Fibroblast of skin of left quadriceps (primary cell): ENCODE measurements around the gene PHRF1.

Experiments
- DNase-seq, 2 experiments: peaks; one replicate each; pipeline ENCODE4 v3.0.0-alpha.2; 2013; ENCODE audit warnings: low read depth in 2 of 2

The PHRF1 gene

DNA sequence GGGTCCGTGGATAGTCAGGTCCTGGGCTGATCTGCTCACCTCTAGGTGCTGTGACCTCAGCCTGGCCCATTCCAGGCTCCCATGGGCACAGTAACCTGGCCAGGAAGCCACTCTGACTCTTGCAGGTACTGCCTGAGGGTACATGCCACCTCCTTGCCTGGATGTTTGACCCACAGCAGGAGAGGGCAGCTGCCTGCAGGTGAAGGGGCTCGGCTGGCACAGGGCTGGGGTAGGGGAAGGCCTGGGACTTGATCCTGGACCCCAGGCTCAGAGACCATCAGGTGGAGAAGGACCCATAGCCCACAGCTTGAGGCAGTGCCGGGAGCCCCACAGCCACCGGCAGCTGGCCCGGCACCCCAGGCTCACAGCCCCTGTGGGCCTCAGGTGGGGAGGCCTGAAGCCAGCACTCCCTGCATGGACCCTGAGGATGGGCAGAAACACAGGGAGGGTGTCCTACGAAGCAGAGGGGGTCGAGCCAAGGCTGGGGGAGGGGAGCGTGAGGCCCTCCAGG lies 36.2 kb upstream of the PHRF1 start:
- no peak for DNase-seq

DNA sequence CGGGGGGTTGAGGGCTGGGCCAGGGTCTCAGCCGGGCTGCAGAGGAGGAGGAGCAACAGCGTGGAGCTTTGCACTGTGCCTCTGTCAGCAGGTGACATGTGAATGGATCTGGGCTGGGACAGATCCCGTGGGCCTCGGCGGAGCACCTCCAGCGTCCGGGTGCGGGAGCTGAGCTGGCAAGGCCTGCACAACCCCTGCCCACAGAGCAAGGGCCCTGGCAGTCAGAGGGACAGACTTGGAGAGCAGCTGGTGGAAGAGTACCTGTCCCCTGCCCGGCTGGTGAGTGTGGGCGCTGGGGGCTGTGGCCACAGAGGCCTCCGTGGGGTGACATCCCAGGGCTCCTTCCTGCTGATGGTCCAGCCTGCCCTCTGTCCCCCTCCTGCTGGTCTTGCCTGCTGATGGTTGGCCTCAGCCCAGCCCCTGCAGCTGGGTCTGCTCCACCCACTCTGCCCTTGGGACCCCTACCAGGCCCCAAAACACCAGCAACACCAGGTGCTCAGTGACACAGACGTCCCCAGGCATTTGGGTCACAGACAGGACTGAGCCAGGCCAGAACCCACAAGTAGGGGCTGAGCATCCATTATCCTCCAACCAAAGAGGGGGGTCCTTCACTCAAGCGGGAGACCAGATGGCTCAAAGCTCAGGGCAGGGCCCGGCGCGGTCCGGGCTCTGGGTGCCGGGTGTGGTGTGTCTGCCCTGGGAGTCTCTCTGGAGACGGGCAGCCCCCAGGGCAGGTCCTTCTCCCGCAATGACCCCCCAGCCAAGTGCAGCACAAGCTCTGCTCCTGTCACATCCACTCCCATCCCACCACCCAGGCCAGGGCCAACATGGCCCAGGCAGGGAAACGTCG lies 35.5 kb upstream of the PHRF1 start:
- DNase-seq, result no peak

DNA sequence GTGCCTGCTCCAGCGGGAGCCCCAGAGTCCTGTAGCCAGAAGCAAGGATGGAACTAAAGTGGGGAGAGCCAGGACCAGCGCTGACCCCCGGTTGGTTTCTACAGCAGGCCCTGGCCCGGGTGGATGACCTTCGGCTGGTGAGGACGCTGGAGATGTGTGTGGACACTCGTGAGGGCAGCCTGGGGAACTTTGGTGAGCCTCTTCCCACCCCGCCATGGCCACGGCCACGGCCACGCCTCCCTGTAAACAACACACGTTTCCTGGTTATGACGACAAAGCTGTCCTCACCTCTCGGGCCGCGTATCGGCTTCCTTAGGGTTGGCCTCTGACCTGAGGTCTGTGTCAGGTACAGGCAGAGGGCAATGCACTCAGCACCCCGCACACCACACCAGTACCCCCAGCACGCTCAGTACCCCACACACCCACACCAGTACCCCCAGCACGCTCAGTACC lies 34.8 kb upstream of the PHRF1 start:
- DNase-seq, result no peak

DNA sequence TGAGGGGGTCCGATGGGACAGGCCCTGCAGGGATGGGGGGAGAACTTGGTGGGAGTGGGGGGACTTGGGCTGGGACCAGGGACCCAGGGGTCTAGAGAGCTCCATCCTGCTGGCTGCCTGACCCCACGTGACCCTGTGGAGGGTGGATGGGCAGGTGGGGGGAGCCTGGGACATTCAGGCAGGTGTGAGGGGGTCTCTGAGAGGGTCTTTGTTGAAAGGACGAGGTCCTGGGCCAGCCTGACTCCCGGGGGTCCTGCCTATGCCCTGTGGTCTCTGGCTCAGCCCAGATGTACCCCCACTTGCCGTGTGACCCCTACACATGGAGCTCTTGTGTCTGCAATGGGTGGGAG lies 31.5 kb upstream of the PHRF1 start:
- DNase-seq, result no peak

DNA sequence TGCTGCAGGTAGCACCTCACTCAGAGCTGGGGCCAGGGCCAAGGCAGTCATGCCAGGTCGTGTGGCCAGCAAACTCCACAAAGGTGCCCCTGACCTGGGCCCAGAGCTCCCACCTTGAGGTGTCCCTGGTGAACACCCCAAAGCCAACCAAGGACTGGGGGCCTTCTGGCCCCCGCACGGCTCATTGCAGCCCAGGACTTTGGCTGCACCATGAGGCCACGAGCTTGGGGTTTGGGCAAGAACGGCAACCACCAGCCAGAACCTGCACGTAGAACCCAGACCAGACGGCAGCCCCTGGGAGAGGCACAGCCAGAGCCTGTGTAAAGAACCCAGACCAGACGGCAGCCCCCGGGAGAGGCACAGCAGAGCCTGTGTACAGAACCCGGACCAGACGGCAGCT lies 31.1 kb upstream of the PHRF1 start:
- no peak for DNase-seq

DNA sequence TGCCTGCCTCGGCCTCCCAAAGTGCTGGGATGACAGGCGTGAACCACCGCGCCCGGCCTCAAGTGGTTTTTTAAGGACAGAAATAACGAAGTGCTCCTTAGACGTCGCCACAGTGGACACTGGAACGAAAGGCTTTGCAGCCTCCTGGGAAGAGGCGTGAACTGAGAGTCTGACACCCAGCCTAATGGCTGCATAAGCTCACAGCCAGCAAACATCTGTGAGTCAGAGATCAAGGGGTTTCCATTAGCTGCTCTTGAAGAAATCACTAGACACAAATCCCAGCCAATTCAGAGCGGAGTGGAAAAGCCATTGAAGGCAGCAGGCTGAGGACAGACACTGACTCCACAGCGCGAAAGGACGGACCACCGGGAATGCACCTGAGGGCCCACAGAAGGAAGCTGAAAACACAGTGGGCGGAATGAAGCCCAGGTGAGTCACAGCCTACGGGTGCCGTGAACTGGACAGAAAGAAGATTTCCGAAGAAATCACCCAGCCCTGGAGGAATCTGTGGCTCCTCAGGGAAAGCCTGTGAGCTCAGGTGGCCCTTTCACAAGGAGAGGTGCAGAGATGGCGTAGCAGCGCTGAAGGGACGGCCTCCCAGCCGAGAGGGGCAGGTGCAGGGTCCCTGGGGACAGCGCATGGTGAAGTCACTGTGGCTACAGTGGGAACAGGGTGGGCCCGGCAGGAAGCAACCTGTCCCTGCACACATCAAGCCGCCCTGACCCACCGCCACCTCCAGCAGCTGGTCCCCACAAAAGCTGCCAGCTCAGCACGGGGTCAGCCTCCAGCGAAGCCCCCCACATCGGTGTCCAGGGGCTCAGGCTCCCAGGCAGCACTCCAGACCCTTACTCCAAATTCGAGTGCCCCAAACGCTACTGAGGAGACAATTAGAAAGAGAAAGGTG lies 27.3 kb upstream of the PHRF1 start:
- DNase-seq, result no peak

DNA sequence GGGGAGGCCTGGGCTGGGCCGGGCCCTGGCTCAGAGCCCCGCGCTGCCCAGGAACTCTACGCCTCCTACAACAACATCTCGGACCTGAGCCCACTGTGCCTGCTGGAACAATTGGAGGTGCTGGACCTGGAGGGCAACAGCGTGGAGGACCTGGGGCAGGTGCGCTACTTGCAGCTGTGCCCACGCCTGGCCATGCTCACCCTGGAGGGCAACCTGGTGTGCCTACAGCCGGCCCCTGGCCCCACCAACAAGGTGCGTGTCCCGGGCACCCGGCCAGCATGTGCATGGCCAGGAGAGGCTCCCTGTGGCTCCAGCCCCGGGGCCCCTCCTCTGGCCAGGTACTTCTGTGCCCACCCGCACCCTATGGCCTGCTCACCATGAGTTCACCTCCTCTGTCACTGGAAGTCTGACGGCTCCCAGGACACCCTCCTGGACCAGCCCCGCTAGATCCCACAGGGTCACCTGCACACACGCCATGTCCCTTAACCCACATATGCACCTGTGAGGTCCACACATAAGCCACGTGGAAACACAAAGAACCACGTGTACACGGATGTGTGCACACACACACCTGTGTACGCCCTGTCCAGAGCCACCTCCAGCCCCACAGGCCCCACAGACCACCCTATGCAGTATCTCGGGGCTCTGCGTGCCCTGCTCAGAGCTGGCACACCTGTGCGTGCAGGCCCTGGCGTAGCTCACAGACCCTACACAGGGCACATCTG lies 26.1 kb upstream of the PHRF1 start:
- DNase-seq, result no peak

DNA sequence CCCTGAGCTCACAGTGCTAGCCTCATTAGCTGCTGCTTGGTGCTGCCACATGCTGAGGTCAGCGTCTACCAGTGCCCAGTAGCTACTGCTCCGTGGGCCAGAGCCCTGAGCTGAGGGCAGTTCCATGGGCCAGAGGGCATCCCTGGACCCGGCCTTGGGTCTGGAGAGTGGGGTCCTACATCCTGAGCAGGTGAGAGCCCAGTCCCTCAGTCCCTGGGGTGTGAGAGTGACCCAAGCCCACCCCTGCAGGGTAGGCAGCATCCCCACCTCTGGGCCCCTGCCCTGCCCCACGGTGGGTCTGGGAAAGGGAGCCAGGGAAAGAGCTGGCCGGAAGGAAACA lies 25.6 kb upstream of the PHRF1 start:
- no peak for DNase-seq

DNA sequence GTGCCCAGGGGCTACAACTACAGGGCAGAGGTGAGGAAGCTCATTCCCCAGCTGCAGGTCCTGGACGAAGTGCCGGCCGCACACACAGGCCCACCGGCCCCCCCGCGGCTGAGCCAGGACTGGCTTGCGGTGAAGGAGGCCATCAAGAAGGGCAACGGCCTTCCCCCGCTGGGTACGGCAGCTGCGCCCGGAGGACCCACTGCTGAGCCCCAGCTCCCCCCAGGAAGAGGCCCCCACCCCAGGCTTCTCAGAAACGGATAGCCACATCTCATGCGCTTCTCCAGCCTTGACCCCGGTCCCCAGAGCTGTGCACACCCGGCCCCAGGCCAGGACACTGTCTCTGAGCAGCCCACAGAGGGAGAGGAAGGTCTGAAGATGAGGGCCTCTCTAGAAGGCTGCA lies 25.1 kb upstream of the PHRF1 start:
- DNase-seq, result no peak

DNA sequence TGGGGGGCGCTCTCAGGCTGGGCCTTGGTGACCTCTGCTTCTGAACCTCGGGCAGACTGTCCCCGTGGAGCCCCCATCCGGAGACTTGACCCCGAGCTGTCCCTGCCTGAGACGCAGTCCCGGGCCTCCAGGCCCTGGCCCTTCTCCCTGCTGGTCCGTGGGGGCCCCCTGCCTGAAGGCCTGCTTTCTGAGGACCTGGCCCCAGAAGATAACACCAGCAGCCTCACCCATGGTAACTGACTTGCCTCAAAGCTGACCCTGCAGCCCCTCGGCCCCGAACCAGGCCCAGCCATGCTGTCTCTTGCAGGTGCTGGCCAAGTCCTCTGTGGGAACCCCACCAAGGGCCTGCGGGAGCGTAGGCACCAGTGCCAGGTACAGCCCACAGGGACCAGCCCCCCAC lies 24.7 kb upstream of the PHRF1 start:
- DNase-seq, result no peak

DNA sequence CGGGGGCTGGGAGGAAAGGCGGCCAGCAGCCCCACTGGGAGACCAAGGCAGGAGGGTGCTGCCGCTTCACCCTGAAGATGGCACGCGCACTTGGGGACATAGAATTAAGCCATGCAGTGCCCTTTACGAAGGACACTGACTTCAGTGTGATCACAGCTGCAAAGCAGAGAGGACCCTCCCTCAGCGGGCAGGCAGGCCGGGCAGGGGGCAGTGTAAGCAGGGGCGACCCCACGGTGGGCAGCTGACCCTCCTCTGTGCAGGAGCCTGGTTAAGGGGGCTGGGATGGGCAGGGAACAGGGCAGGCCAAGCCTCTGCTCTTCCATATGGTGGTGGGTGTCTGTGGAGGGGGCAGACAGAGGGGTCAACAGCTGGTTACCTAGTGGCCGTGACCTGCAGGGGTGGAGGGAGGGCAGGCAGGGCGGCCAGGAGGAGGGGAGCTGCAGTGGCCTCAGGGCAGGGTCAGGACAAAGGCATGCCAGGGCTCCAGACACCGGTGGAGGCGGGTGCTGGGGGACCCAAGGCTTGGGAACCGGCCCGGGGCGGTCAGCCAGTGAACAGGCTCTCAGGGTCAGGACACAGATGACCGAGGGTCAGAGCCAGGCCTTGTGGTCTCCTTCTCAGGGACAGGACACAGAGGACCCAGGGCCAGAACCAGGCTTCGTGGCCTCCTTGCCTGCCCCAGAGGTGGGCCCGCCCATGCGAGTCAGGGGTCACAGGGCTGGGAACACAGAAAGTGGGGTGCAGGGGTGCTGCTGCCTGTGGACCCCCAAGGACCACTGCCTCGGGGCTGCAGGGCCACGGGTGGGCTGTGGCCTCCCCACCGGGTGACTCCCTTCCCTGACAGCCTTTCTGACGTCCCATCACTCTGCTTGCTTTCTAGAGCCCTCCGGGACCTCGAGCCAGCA lies 22.9 kb upstream of the PHRF1 start:
- no peak for DNase-seq

DNA sequence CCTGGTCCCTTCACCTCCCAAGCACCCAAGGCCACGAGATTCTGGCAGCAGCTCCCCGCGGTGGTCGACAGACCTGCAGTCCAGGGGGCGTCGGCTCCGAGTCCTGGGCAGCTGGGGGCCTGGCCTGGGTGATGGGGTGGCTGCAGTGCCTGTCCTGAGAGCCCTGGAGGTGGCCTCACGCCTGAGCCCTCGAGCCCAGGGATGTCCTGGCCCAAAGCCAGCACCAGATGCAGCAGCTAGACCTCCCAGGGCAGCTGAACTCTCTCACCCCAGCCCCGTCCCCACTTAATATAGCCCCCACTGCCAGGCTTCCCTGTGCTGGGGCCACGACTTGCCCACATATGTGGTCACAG lies 22.3 kb upstream of the PHRF1 start:
- DNase-seq, result no peak

DNA sequence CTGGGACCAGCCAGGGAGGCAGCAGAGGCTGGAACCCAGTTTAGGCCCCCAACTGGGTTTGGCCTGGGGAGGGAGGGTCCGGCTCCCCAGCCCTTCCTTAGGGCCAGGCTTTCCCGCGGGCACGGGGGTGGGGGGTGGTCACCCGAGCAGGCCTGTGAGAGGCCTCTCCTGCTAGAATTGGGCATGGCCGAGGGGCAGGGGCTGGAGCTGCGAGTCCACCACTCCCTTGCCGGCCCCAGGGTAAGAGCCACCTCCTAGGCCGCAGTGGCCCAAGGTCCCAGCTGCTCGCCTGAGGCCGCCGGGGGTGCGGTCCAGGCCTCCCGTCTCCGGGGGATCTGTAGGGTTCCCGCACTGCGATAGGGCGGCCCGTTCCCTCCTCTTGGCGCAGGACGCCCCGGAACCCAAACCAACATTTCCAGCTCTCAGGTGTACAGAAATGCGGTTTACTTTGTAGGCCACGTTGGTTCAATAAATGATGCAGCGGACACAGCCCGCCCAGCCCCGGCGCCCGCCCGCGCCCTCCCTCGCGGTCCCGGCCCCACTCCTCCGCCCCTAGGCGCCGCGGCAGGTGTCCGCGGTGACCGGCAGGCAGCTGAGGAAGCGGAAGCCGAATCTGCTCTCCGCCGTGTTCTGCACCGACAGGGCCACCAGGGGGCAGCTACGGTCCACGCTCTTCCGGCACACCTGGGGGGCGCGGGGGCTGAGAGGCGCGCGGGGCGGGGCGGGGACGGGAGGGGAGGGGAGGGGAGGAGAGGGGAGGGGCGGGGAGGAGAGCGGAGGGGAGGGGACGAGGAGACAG lies 21.6 kb upstream of the PHRF1 start:
- no peak for DNase-seq

DNA sequence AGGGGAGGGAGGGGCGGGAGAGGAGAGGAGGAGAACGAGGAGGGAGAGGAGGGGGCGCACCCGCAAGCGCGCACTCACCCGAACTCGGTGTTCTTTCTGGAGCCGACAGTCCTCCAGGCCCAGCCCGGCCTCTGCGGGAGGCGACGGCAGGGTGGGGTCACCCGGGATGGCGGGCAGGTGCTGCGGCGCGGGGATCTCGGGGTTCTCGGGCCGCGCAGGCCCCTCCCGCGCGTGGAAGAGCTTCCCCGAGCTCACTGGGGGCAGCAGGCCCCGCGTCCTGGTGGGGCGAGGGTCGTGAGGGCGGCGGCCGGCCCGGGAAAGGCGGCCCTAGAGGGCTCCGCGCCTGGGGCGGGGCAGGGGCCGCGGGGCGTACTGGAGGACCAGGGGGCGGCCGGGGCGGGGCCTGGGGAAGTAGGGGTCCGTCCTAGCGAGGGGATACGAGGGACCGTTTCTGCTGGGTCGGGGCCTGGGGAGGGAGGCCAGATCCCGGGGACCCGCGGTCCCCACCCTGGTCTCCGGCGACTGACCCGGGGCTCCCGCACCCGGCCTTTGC lies 21.0 kb upstream of the PHRF1 start:
- DNase-seq, result no peak

DNA sequence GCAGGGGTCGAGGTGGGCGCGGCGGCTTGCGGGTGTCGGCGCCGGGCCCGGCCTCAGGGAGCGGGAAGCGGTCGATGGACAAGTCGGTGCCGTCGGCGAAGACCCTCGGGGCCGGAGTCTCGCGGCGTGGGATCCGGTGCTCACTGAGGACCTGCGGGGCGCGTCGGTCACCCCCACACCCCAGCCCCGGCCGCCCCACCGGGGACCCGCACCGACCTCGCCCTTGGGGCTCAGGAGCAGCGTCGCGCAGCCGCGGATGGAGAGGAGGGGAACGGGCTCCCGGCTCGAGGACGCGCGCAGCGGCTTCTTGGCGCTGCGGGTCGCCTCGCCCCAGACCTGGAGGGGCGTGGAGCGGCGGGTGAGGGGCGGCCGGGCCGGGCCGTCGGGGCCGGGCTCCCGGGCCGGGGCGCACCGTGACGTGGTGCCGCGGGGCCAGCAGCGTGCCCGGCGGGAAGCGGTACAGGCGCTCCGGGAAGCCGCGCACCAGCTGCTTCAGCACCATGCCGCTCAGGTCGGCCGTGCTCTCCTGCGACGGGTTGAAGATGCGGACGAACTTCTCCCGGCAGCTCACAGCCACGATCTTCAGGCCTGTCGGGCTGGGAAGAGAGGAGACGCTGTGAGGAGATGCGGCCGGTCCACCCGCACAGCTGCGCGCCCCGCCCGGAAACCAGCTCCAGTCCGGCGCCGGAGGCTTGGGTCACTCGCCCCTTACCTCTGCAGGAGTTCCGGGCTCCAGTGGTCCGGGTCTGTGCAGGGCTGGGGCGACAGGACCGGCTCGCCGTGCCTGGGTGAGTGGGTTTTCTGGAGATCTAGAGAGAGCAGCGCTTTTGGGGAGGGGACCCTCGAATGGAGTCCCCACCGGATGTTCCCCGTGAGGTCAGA lies 20.2 kb upstream of the PHRF1 start:
- no peak for DNase-seq

DNA sequence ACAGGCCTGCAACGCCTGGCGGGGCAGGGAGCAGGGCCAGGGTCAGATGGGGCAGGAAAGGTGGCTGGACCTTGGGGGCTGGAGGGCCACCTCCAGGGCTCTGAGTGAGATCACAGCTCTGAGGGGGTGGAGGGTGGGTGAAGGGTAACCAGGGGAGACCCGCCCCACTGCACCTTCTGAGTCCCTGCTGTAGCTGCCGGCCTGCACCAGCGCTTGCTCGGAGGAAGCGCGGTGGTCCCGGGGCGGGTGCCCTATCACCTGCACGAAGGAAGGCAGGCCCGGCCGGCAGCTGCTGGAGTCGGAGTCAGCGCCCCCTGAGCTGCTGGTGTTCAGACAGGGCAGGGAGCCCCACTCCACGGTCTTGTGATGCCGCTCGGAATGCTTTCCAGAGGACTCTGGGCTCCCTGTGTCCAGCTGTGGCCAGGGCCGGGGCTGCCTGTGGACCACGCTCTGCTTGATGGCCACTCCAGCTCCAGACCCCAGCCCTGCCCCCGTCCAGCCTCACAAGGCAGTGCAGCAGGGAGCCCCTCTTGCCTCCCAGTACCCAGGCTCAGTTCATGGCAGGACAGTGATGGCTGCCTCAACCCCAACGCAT lies 19.5 kb upstream of the PHRF1 start:
- no peak for DNase-seq

DNA sequence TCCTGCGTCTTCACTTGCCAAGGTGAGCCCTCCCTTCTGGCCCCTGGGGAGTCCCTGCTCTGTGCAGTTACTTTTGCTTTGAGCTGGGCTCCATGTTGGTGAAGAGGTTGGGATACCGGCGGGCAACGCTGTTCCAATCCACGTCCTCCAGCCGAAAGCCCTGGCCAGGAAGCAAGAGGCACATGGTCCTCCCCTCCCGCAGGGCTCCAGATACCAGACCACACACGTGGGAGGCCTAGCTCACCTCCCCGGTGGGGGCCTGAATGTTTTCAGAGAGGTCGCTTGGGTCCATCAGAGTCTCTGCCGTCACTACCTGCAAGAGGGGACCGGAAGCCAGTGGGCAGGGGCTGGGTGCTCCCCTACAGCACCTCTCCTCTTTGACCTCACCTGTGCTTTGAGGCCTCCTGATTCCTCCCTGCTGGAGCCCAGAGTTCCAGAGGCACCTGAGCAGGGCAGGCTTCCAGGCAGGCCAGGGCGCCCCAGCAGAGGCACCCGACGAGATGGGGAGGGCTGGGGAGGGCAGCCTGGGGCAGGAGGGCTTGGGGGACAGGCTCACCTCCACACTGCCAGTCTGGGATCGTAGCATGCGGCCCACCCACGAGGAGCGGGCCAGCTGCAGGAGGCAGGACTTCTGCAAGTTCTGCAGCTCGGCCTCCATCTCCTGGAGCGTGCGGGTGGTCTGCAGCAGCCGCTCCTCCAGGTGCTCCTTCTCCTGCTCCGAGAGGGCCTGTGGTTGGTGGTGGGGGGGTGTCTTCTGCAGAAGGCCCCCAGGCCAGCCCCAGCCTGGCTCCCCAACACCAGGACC lies 18.7 kb upstream of the PHRF1 start:
- DNase-seq, result no peak

DNA sequence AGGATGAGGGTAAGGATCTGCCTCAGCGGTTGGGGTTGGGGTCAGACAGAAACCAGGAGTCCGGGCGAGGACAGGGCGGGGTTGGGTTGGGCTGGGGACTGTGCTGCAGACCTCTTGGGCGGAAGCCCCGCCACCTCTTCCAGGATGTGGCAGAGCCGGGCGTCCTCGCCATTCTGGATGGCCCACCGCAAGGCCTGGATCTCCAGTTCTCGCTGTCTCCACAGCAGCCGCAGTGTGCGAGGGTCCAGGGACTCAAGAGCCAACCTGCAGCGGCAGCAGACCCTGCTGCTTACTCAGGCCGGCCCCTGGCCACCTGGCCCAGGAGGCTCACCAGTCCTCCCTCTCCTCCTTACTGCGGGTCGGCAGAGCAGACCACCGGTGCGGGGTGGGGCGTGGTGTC lies 17.8 kb upstream of the PHRF1 start:
- DNase-seq, result no peak
